Measurements from ENCODE around the gene SCYGR3. TPM values are rescaled to one million over a fixed set of nuclear protein-coding genes. Genes with fewer than 3 reads are reported as not detected.

Gene SCYGR3
- not detected for total RNA-seq

- no peak within 1 kb of the TSS for H3K27ac Mint-ChIP-seq
- POLR2A ChIA-PET: no interaction called here
- CTCF ChIA-PET: no interaction called here
These were observed at the start of gene SCYGR3 for GRCh38 chr2:227614740-227615139. Gene SCYGR3 (minus strand): TSS chr2:227614840. CDS start chr2:227614840, 0 bp downstream.

GRCh38 chr2:227661827-227662226, 47.2 kb upstream of the SCYGR3 start:
- H3K4me3 Mint-ChIP-seq: no peak overlapping the region
- no peaks in the 10 kb centered on the region for H3K27me3 Mint-ChIP-seq
- H3K27ac Mint-ChIP-seq: no peak overlapping the region
- ChIA-PET POLR2A (no interaction called here), CTCF (interaction anchor here (1.2 kb wide), 1 partner anchor 104 kb away, joined by 7 read pairs; no protein-coding TSS in a partner anchor)
- no peaks in the 10 kb centered on the region for H3K9me3 Mint-ChIP-seq
- H3K4me1 Mint-ChIP-seq (ENCODE audit: low read depth): no peaks in the 10 kb centered on the region
- intact Hi-C loops (cut with micrococcal nuclease): no loop called here
- no peak for DNase-seq
- no peaks in the 10 kb centered on the region for H3K36me3 Mint-ChIP-seq

More at GRCh38 chr2:227614740-227615139, at the start of gene SCYGR3:
- DNase-seq: no peak
- H3K9me3 Mint-ChIP-seq: no peaks in the 10 kb centered on the region
- no peaks in the 10 kb centered on the region for H3K36me3 Mint-ChIP-seq
- intact Hi-C loops (cut with micrococcal nuclease): no loop called here
- H3K4me1 Mint-ChIP-seq (ENCODE audit: low read depth): peaks cover 2% of the 10 kb centered on the region
- H3K27me3 Mint-ChIP-seq: peaks cover 32% of the 10 kb centered on the region
- H3K4me3 Mint-ChIP-seq: no peak within 1 kb of the TSS

GRCh38 chr2:227661025-227661649, 46.5 kb upstream of the SCYGR3 start:
- CTCF ChIA-PET: interaction anchor here (4.3 kb wide), 1 partner anchor 201 kb away, joined by 56 read pairs; no protein-coding TSS in a partner anchor
- POLR2A ChIA-PET: no interaction called here
- Mint-ChIP-seq H3K27ac (no peak overlapping the region), H3K36me3 (no peaks in the 10 kb centered on the region), H3K27me3 (no peaks in the 10 kb centered on the region), H3K4me3 (no peak overlapping the region), H3K9me3 (no peaks in the 10 kb centered on the region), H3K4me1 (ENCODE audit: low read depth) (no peaks in the 10 kb centered on the region)
- intact Hi-C loops (cut with micrococcal nuclease): no loop called here
- no peak for DNase-seq

GRCh38 chr2:227657199-227657845, 42.7 kb upstream of the SCYGR3 start:
- ChIA-PET POLR2A (no interaction called here), CTCF (interaction anchor here (0.5 to 4.3 kb wide), 28 partner anchors 8 to 332 kb away, joined by 3 to 82 read pairs (median 5); partner anchors contain the start of genes DAW1 and SCYGR5)
- peaks cover 2% of the 10 kb centered on the region for H3K4me1 Mint-ChIP-seq (ENCODE audit: low read depth)
- H3K9me3 Mint-ChIP-seq: no peaks in the 10 kb centered on the region
- H3K4me3 Mint-ChIP-seq: no peak overlapping the region
- no peak for DNase-seq
- H3K36me3 Mint-ChIP-seq: no peaks in the 10 kb centered on the region
- H3K27ac Mint-ChIP-seq: no peak overlapping the region
- H3K27me3 Mint-ChIP-seq: no peaks in the 10 kb centered on the region
- intact Hi-C loops (cut with micrococcal nuclease): loop anchor here (5.0 kb wide), 1 partner anchor 175 kb away; no protein-coding TSS in a partner anchor

- H3K36me3 Mint-ChIP-seq: no peaks in the 10 kb centered on the region
- intact Hi-C loops (cut with micrococcal nuclease): loop anchor here (5.0 kb wide), 1 partner anchor 173 kb away; no protein-coding TSS in a partner anchor
- H3K27ac Mint-ChIP-seq: no peak overlapping the region
- POLR2A ChIA-PET: no interaction called here
- DNase-seq: no peak
- H3K4me3 Mint-ChIP-seq: no peak overlapping the region
- H3K27me3 Mint-ChIP-seq: peaks cover 2% of the 10 kb centered on the region
- H3K4me1 Mint-ChIP-seq (ENCODE audit: low read depth): peaks cover 2% of the 10 kb centered on the region
- H3K9me3 Mint-ChIP-seq: no peaks in the 10 kb centered on the region
- CTCF ChIA-PET: no interaction called here
These were observed 40.8 kb upstream of the SCYGR3 start for GRCh38 chr2:227655454-227655853.

- no peak overlapping the region for H3K4me3 Mint-ChIP-seq
- ChIA-PET CTCF (no interaction called here), POLR2A (no interaction called here)
- H3K27me3 Mint-ChIP-seq: peaks cover 4% of the 10 kb centered on the region
- H3K36me3 Mint-ChIP-seq: no peaks in the 10 kb centered on the region
- no peak for DNase-seq
- peaks cover 2% of the 10 kb centered on the region for H3K4me1 Mint-ChIP-seq (ENCODE audit: low read depth)
- intact Hi-C loops (cut with micrococcal nuclease): no loop called here
- no peak overlapping the region for H3K27ac Mint-ChIP-seq
- no peaks in the 10 kb centered on the region for H3K9me3 Mint-ChIP-seq
These were observed 39.8 kb upstream of the SCYGR3 start for GRCh38 chr2:227654426-227654825.

GRCh38 chr2:227653419-227653818, 38.8 kb upstream of the SCYGR3 start:
- H3K9me3 Mint-ChIP-seq: no peaks in the 10 kb centered on the region
- H3K36me3 Mint-ChIP-seq: no peaks in the 10 kb centered on the region
- H3K27me3 Mint-ChIP-seq: peaks cover 4% of the 10 kb centered on the region
- no peak for DNase-seq
- peaks cover 2% of the 10 kb centered on the region for H3K4me1 Mint-ChIP-seq (ENCODE audit: low read depth)
- intact Hi-C loops (cut with micrococcal nuclease): no loop called here
- POLR2A ChIA-PET: no interaction called here
- H3K27ac Mint-ChIP-seq: no peak overlapping the region
- CTCF ChIA-PET: interaction anchor here (0.5 to 1.3 kb wide), 2 partner anchors 113 to 678 kb away, joined by 4 read pairs; no protein-coding TSS in a partner anchor
- H3K4me3 Mint-ChIP-seq: no peak overlapping the region

- ChIA-PET CTCF (interaction anchor here (0.9 to 1.5 kb wide), 3 partner anchors 14 to 122 kb away, joined by 3 to 12 read pairs (median 3); no protein-coding TSS in a partner anchor), POLR2A (no interaction called here)
- peaks cover 5% of the 10 kb centered on the region for H3K27me3 Mint-ChIP-seq
- no peak for DNase-seq
- no peak overlapping the region for H3K4me3 Mint-ChIP-seq
- no peaks in the 10 kb centered on the region for H3K4me1 Mint-ChIP-seq (ENCODE audit: low read depth)
- intact Hi-C loops (cut with micrococcal nuclease): no loop called here
- no peaks in the 10 kb centered on the region for H3K36me3 Mint-ChIP-seq
- H3K27ac Mint-ChIP-seq: no peak overlapping the region
- H3K9me3 Mint-ChIP-seq: no peaks in the 10 kb centered on the region
These were observed 29.4 kb upstream of the SCYGR3 start for GRCh38 chr2:227643990-227644551.

- CTCF ChIA-PET: no interaction called here
- H3K27ac Mint-ChIP-seq: no peak overlapping the region
These were observed 28.0 kb upstream of the SCYGR3 start for GRCh38 chr2:227642656-227643055.

GRCh38 chr2:227634201-227634600, 19.6 kb upstream of the SCYGR3 start:
- no peaks in the 10 kb centered on the region for H3K36me3 Mint-ChIP-seq
- intact Hi-C loops (cut with micrococcal nuclease): no loop called here

More at GRCh38 chr2:227642656-227643055, 28.0 kb upstream of the SCYGR3 start:
- POLR2A ChIA-PET: no interaction called here
- intact Hi-C loops (cut with micrococcal nuclease): no loop called here
- no peak for DNase-seq
- H3K4me3 Mint-ChIP-seq: no peak overlapping the region
- H3K9me3 Mint-ChIP-seq: no peaks in the 10 kb centered on the region
- H3K36me3 Mint-ChIP-seq: no peaks in the 10 kb centered on the region
- peaks cover 3% of the 10 kb centered on the region for H3K27me3 Mint-ChIP-seq
- H3K4me1 Mint-ChIP-seq (ENCODE audit: low read depth): no peaks in the 10 kb centered on the region

GRCh38 chr2:227632827-227633226, 18.2 kb upstream of the SCYGR3 start:
- H3K4me3 Mint-ChIP-seq: no peak overlapping the region

More at GRCh38 chr2:227634201-227634600, 19.6 kb upstream of the SCYGR3 start:
- POLR2A ChIA-PET: no interaction called here
- peaks cover 23% of the 10 kb centered on the region for H3K27me3 Mint-ChIP-seq
- DNase-seq: no peak
- H3K9me3 Mint-ChIP-seq: no peaks in the 10 kb centered on the region
- no peaks in the 10 kb centered on the region for H3K4me1 Mint-ChIP-seq (ENCODE audit: low read depth)
- no peak overlapping the region for H3K4me3 Mint-ChIP-seq
- CTCF ChIA-PET: interaction anchor here (1.1 kb wide), 1 partner anchor 132 kb away, joined by 4 read pairs; no protein-coding TSS in a partner anchor
- H3K27ac Mint-ChIP-seq: no peak overlapping the region

GRCh38 chr2:227630322-227630721, 15.7 kb upstream of the SCYGR3 start:
- CTCF ChIA-PET: interaction anchor here (0.5 to 1.5 kb wide), 2 partner anchors 14 to 878 kb away, joined by 3 to 4 read pairs; no protein-coding TSS in a partner anchor

More at GRCh38 chr2:227632827-227633226, 18.2 kb upstream of the SCYGR3 start:
- intact Hi-C loops (cut with micrococcal nuclease): no loop called here
- DNase-seq: no peak
- no peaks in the 10 kb centered on the region for H3K4me1 Mint-ChIP-seq (ENCODE audit: low read depth)
- H3K27me3 Mint-ChIP-seq: peaks cover 27% of the 10 kb centered on the region
- CTCF ChIA-PET: interaction anchor here (1.7 to 2.9 kb wide), 2 partner anchors 25 to 227 kb away, joined by 4 to 9 read pairs; no protein-coding TSS in a partner anchor
- no peaks in the 10 kb centered on the region for H3K36me3 Mint-ChIP-seq
- H3K27ac Mint-ChIP-seq: no peak overlapping the region
- no peaks in the 10 kb centered on the region for H3K9me3 Mint-ChIP-seq
- POLR2A ChIA-PET: no interaction called here

More at GRCh38 chr2:227630322-227630721, 15.7 kb upstream of the SCYGR3 start:
- peaks cover 27% of the 10 kb centered on the region for H3K27me3 Mint-ChIP-seq
- no peaks in the 10 kb centered on the region for H3K9me3 Mint-ChIP-seq
- intact Hi-C loops (cut with micrococcal nuclease): no loop called here
- no peak for DNase-seq
- no peaks in the 10 kb centered on the region for H3K36me3 Mint-ChIP-seq
- H3K27ac Mint-ChIP-seq: no peak overlapping the region
- H3K4me3 Mint-ChIP-seq: no peak overlapping the region
- no peaks in the 10 kb centered on the region for H3K4me1 Mint-ChIP-seq (ENCODE audit: low read depth)
- POLR2A ChIA-PET: no interaction called here

Measured in activated CD4-positive, alpha-beta memory T cell treated with anti-CD3 and anti-CD28 coated beads for 36 hours (primary cell).